GM12872 (cell line): ENCODE data around the gene APPL2.

Source experiments
- TF ChIP-seq, protein P1 (sequence below): IDR thresholded peaks from 3 replicates; pipeline ENCODE4 v1.5.1; 2011; ENCODE audit warnings: low read depth, mild to moderate bottlenecking, low read length, moderate library complexity; ENCODE audit not compliant: insufficient read depth

APPL2 gene

DNA sequence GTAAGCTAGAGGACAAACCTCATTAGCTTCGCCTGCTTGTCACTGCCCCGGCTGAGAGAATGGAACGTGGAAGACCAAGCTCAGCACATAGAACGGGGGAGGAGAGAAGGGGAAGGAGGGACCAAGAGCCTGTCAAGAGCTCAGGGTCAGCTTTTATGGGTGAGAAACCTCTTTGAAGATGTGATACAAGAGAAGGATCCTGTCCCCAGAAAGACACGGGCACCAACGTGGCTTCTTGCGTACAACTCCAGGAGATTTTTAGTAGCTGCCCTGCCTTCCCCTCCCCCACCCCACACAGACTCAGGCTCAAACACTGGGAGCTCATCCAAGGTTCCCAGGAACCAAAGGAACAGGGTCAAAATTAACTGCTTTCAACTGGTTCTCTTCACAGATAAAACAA lies 34.7 kb downstream of the APPL2 start:
- TF ChIP-seq, protein P1, sequence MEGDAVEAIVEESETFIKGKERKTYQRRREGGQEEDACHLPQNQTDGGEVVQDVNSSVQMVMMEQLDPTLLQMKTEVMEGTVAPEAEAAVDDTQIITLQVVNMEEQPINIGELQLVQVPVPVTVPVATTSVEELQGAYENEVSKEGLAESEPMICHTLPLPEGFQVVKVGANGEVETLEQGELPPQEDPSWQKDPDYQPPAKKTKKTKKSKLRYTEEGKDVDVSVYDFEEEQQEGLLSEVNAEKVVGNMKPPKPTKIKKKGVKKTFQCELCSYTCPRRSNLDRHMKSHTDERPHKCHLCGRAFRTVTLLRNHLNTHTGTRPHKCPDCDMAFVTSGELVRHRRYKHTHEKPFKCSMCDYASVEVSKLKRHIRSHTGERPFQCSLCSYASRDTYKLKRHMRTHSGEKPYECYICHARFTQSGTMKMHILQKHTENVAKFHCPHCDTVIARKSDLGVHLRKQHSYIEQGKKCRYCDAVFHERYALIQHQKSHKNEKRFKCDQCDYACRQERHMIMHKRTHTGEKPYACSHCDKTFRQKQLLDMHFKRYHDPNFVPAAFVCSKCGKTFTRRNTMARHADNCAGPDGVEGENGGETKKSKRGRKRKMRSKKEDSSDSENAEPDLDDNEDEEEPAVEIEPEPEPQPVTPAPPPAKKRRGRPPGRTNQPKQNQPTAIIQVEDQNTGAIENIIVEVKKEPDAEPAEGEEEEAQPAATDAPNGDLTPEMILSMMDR, result no peak

DNA sequence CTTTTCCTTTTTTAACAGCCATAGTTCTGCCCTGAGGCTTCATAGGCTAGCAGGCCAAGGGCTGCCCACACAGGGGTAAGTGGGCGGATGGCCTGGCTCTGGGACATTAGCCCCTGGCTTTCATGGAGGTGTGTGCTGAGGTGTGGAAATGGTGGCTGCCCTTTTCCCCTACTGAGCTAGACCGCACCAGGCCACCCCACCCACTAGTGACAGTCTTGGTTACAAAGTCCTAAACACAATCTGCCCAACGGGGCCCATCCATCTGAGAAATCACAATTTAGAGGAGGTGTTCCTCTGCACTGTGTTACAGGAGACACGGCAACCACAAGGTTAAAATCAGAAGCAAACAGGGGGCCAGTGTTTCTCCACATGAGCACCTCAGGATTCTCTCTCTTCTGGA lies 35.6 kb downstream of the APPL2 start:
- TF ChIP-seq, protein P1, result no peak

DNA sequence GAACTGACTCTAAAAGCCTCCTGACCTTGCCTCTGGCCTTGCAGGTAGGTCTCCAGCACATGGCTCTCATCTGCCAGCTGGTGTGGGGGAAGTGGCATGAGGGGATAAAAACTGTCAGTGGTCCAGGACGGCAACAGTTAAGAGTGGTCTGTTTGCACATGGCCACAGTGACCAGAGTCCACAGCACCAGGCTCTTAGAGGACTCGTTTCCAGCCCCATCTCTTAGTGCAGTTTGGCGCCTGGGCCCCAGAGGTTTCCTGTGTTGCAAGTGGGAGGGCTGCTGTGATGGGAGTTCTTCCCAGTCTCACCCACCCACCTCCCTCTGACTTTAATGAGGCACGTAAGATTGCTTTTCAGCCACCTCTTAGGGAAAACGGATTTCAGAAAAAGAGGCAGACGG lies 37.0 kb downstream of the APPL2 start:
- TF ChIP-seq, protein P1, result no peak

DNA sequence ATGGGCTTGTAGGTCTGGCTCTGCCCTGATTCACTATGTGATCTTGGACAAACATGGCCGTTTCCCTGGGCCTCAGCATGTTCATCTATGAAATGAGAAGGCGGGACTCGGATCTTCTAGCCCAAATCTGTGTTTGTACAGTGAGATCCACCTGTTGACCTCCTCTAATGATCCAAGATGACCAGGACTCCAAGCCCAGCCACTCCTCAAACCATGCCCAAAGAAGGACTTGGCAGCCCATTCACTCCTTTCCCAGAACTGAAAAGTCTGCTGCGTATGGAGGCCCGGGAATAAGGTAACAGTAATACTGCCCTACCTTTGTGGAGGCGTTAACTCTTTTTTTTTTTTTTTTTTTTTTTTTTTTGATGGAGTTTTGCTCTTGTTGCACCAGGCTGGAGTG lies 39.9 kb downstream of the APPL2 start:
- TF ChIP-seq, protein P1, result no peak

DNA sequence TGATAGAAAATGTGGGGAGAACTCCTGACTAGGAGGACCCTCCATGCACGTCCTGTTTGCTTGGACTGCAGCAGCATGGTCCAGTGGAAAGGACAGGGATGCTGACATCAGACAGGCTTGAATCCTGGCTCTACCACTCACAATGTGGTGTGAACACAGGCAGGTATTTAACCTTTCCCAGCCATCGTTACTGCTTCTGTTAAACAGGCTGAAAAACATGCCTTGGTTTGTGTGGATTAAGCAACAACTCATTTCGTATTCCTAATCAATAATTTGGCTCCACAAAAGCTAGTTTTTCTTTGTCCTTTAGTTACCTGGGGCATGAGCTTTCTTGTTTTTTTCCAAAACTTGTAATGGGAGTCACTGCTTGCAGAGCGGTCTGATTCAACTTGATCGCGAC lies 41.0 kb downstream of the APPL2 start:
- TF ChIP-seq, protein P1, result no peak

DNA sequence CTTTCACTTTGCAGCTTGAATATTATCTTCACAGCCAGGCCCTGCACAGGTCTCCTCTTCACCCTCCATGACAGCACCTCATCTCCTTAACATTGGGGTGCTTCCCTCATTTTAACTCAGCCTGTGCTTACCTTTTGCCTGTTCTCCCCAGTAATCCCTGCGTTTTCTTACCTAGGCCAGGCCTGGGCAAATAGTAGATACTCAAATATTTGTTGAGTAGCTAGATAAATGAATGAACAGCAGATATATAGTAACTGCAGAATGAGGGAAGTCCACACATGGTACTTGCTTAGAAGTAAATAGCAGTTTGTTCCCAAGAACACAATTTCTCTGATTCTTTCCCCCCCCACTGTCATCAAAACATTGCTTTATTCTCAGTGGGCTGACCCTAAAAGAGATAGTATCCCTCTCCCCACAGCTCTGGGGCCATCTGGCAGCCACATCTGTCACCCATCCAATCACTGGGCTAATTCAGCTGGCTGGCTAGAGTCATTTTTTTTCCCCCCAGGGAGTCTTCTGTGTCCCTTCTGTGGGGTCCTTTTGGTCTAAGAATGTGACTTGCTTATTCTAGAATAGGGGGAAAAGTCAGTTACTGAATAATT lies 43.2 kb downstream of the APPL2 start:
- TF ChIP-seq, protein P1, result no peak

DNA sequence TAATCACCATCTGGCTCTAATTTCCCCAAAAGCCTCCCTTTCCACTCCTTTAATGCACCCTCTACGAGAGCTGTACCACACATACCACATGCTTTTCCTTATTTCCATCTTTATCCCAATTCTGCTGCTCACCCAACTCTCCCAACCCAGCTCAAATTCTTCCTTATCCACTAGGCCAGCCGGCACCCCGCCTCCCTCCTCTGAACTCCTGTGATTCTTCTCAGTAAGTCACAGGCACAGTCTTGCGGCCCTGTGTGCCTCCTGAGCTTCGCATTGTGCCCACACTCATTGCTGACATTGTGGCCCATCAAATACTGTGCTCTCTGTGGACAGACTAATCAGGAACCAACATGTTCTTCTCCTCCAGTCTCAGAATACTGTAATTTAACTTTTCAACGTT lies 45.4 kb downstream of the APPL2 start:
- TF ChIP-seq, protein P1, result no peak
